ENCODE measurements around the gene CLPTM1L. TPM values are rescaled to one million over a fixed set of nuclear protein-coding genes. Genes with fewer than 3 reads are reported as not detected.

Gene CLPTM1L
- total and polyA plus RNA-seq, 10 donors = 39.7 to 118 (median 94.9) TPM

GRCh38 chr5:1385395-1386273 is 40.7 kb upstream of the CLPTM1L start:
- 10 to 33% (median 16%) methylated on average over 21 to 48 of the region's 48 CpGs for WGBS, 5 donors
- Histone ChIP-seq H3K27ac (peak overlapping the region; percentile 82 to 98 (median 92)), H3K36me3 (no peaks in the 10 kb centered on the region), H3K4me1 (peaks cover 5 to 31% (median 20%) of the 10 kb centered on the region in 6 donors), H3K4me3 (peak overlapping the region; percentile 42 to 80 (median 60)), H3K27me3 (replicated peaks in 1 of 7) (peaks cover 0 to 39% (median 0%) of the 10 kb centered on the region in 7 donors), H3K9me3 (no peaks in the 10 kb centered on the region)
- intact Hi-C loops (cut with DNase I; ENCODE audit: low total_unique reads) = loop anchor here (10.0 kb wide), 1 partner anchor 259 kb away; no protein-coding TSS in a partner anchor
- TF ChIP-seq POLR2A (IDR thresholded peaks at IDR 0.05) = peak in 2 of 3 donors; percentile 76 to 78
- TF ChIP-seq POLR2AphosphoS5 (IDR thresholded peaks at IDR 0.05) = peak; percentile 91 to 94 (median 94)
- peak in 4 of 11 experiments; percentile 10 to 23 (median 12) for TF ChIP-seq CTCF (IDR thresholded peaks at IDR 0.05 in 8 of 11, conservative IDR thresholded peaks at IDR 0.05 in 3 of 11)
- DNase-seq = peak; percentile 99

- TF ChIP-seq POLR2AphosphoS5 (IDR thresholded peaks at IDR 0.05) (no peak), POLR2A (IDR thresholded peaks at IDR 0.05) (no peak), CTCF (IDR thresholded peaks at IDR 0.05 in 8 of 11, conservative IDR thresholded peaks at IDR 0.05 in 3 of 11) (no peak)
Measured at GRCh38 chr5:1384521-1384920, 39.6 kb upstream of the CLPTM1L start.

GRCh38 chr5:1383886-1384401 is 39.0 kb upstream of the CLPTM1L start:
- H3K36me3 ChIP-seq = no peaks in the 10 kb centered on the region
- WGBS, 5 donors = 77 to 80% (median 80%) methylated on average over 7 to 8 of the region's 8 CpGs
- intact Hi-C loops (cut with DNase I; ENCODE audit: low total_unique reads) = loop anchor here (10.0 kb wide), 1 partner anchor 261 kb away; no protein-coding TSS in a partner anchor
- TF ChIP-seq POLR2AphosphoS5 (IDR thresholded peaks at IDR 0.05) = no peak
- no peak for TF ChIP-seq POLR2A (IDR thresholded peaks at IDR 0.05)
- no peak for TF ChIP-seq CTCF (IDR thresholded peaks at IDR 0.05 in 8 of 11, conservative IDR thresholded peaks at IDR 0.05 in 3 of 11)
- peaks cover 5 to 39% (median 27%) of the 10 kb centered on the region in 6 donors for H3K4me1 ChIP-seq
- peak; percentile 71 for DNase-seq
- H3K4me3 ChIP-seq = no peak overlapping the region
- H3K9me3 ChIP-seq = peaks cover 0 to 7% (median 0%) of the 10 kb centered on the region in 8 donors
- peaks cover 0 to 45% (median 0%) of the 10 kb centered on the region in 7 donors for H3K27me3 ChIP-seq (replicated peaks in 1 of 7)
- H3K27ac ChIP-seq = no peak overlapping the region

More at GRCh38 chr5:1384521-1384920, 39.6 kb upstream of the CLPTM1L start:
- DNase-seq = peak; percentile 77
- Histone ChIP-seq H3K9me3 (peaks cover 0 to 6% (median 0%) of the 10 kb centered on the region in 8 donors), H3K36me3 (no peaks in the 10 kb centered on the region), H3K4me3 (no peak overlapping the region), H3K27ac (no peak overlapping the region), H3K27me3 (replicated peaks in 1 of 7) (peaks cover 0 to 41% (median 0%) of the 10 kb centered on the region in 7 donors), H3K4me1 (peaks cover 5 to 39% (median 27%) of the 10 kb centered on the region in 6 donors)
- WGBS, 5 donors = 81 to 94% (median 84%) methylated on average over 9 to 10 of the region's 10 CpGs
- intact Hi-C loops (cut with DNase I; ENCODE audit: low total_unique reads) = loop anchor here (10.0 kb wide), 1 partner anchor 260 kb away; no protein-coding TSS in a partner anchor
